Right cardiac atrium (tissue), 5 donors: ENCODE data around the gene TLX3. TPM values are rescaled to one million over a fixed set of nuclear protein-coding genes. Genes with fewer than 3 reads are reported as not detected.
A peak's percentile ranks its signal among the peaks of the same experiment; 100 is the strongest.

Source experiments
- ATAC-seq, 2 donors: fragments of 200-7000 bp; cut with Tn5 transposase; one replicate each; pipeline versions ENCODE4 v1.8.0 to v1.9.1; 2020; ENCODE audit warnings: moderate library complexity in 2 of 2, mild to moderate bottlenecking in 1 of 2
- DNase-seq, 3 donors: peaks; one replicate each; pipeline ENCODE4 v3.0.0-alpha.2; 2020
- H3K27ac ChIP-seq: one replicate; pipeline ENCODE4 v1.5.1; 2013; ENCODE audit warnings: mild to moderate bottlenecking, low read length, control low read depth, moderate library complexity
- H3K27me3 ChIP-seq: one replicate; pipeline ENCODE4 v1.6.1; 2013; ENCODE audit not compliant: control insufficient read depth, insufficient read depth
- H3K4me1 ChIP-seq: one replicate; pipeline ENCODE4 v1.6.1; 2013; ENCODE audit warnings: low read length; ENCODE audit not compliant: control insufficient read depth, insufficient read depth
- H3K4me3 ChIP-seq: one replicate; pipeline ENCODE4 v1.5.1; 2013; ENCODE audit warnings: low read length, control low read depth
- H3K9me3 ChIP-seq: one replicate; pipeline ENCODE4 v1.6.1; 2013; ENCODE audit warnings: low read length; ENCODE audit not compliant: control insufficient read depth
- WGBS: extraction: QIAGEN DNeasy Blood & Tissue Kit; methylation state at CpG from one replicate; pipeline ENCODE4 v1.1.7; 2013; 5-methylcytosine and 5-hydroxymethylcytosine counted together
- intact Hi-C, 4 donors: fragments of 100-400 bp; cut with DNase I; formaldehyde crosslinking; loops; one replicate each; pipeline versions ENCODE4 v1.11.0 to v1.14.0; 2022 to 2023
- polyA plus RNA-seq: library from polyadenylated mRNA; stranded (reverse); fragments of 200-250 nt; gene quantifications from one replicate; pipeline ENCODE4 v1.2.3, GENCODE V29; 2013
- total RNA-seq, 4 donors: library from RNA; stranded (reverse); fragmentation: NEBNext Ultra II Directional; extraction: Animal tissue kit (Norgen Biotek cat#: 25700); gene quantifications; one replicate each; pipeline ENCODE4 v1.2.1, GENCODE V29; 2021
- donor health status: healthy with polysubstance abuse.
- donor health status: DM: no; HTN: yes; CAD: no.
- donor health status: DM: no; HTN: no; CAD: no.
- donor health status: DM: no; HTN: yes; CAD: no; lungs with severe emphysema.
- donor health status: DM: yes; HTN: yes; CAD: no.

Gene TLX3
- total and polyA plus RNA-seq, 5 donors, result not detected

DNA sequence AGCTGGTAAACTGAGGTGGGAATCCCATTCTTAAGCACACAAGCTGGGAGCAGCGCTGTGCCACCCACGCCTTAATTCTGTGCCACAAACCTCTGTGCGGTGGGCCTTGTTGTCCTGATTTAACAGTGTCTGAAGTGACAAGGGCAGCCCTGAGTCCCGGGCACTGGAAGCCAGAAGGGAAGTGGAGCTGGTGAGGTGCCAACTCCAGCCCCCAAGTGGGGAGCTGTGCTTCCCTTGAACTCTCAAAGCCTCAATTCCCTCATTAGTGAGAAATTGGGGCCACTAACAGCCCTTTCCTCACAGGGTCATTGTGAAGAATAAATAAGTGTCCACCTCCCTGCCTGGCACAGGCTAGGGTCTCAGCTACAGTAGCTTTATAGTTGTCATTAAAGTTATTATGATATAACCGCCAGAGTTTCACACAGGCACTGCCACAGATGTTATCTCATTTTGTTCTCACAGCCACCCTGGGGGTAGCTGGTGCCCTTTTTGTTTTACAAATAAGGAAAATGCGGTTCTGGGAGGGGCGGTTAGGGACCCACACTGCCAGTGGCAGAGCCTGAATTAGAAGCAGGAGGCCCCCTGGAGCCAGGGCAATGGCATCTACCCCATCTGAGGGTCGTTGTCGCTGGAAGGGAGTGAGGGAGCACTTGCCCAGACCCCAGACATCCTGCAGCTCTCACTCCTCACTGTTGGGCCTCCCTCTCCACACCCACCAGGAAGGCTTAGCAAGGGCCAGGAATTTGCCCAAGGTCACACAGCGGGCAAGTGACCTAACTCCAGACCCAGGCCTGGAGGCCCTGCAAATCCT is 2.1 kb upstream of the TLX3 start:
- no peak for ATAC-seq
- peak in 1 of 3 donors; percentile 18 for DNase-seq
- intact Hi-C loops, result no loop called here
- 29% methylated on average over 10 of the region's 10 CpGs for WGBS
- no peaks in the 10 kb centered on the region for H3K27me3 ChIP-seq
- peaks cover 1% of the 10 kb centered on the region for H3K4me1 ChIP-seq
- H3K9me3 ChIP-seq, result no peaks in the 10 kb centered on the region
- H3K4me3 ChIP-seq, result no peak overlapping the region
- H3K27ac ChIP-seq, result no peak overlapping the region

DNA sequence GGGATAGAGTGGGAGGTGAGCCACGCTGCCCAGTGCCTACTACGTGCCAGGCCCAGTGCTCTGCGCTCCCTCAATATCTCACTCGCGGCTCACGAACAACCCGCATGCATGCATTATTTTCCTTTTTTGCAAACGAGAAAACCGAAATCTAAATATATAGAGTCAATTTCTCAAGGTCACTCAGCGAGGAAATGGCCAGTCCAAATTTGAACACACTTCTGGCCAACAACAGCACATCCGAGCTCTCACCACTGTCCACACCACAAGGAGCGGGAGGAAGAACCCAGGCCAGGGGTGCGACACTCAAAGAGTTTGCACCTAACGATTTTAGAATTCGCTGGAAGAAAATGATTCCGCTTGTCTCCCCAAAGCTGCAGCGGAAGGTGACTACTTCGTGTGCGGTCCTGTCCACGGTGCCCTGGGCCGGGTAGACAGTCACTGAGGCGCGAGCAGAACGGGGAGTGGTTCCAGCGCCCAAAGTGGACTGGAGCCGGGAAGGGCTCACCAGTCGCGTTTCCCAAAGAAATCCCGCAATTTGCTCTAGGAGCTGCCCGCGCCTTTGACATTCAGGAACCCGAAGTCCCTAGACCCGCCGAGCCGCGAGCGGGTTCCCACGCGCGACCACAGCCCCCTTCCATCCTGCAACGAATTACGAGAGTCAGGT is 1.1 kb upstream of the TLX3 start:
- ATAC-seq (no peak), DNase-seq (no peak)
- H3K4me3 ChIP-seq, result no peak overlapping the region
- H3K27me3 ChIP-seq, result no peaks in the 10 kb centered on the region
- intact Hi-C loops, result no loop called here
- WGBS, result 20% methylated on average over 42 of the region's 42 CpGs
- no peaks in the 10 kb centered on the region for H3K9me3 ChIP-seq
- no peak overlapping the region for H3K27ac ChIP-seq
- peaks cover 3% of the 10 kb centered on the region for H3K4me1 ChIP-seq

DNA sequence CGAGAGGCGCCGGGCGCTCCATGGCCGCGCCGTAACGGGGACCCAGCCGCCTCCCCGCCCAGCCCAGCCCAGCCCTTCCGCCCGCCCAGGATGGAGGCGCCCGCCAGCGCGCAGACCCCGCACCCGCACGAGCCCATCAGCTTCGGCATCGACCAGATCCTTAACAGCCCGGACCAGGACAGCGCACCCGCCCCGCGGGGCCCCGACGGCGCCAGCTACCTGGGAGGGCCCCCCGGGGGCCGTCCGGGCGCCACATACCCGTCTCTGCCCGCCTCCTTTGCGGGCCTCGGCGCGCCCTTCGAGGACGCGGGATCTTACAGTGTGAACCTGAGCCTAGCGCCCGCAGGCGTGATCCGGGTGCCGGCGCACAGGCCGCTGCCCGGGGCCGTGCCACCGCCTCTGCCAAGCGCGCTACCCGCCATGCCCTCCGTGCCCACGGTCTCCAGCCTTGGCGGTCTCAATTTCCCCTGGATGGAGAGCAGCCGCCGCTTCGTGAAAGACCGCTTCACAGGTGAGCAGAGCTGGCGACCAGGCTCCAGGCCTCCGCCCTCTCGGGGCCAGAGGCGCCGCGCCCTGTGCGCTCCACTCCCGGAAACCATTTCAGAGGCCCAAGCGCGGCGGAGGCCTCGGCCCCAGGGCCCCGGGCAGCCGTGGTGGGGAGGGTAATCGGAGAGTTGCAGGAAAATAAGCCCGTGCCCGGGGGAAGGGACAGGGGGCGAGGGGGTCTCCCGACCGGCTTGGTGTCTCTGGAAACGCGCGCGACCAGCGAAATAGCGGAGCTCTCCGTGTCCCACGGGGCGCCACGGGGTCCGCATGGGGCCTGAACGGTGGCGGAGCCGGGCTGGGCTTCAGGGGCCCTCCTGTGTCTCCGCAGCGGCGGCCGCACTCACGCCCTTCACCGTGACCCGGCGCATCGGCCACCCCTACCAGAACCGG is 496 bp downstream of the TLX3 start:
- no peaks in the 10 kb centered on the region for H3K27me3 ChIP-seq
- no peak for ATAC-seq
- 4% methylated on average over 106 of the region's 106 CpGs for WGBS
- no peak overlapping the region for H3K4me3 ChIP-seq
- peaks cover 3% of the 10 kb centered on the region for H3K4me1 ChIP-seq
- no peaks in the 10 kb centered on the region for H3K9me3 ChIP-seq
- DNase-seq, result peak in 1 of 3 donors; percentile 42
- no peak overlapping the region for H3K27ac ChIP-seq
- intact Hi-C loops, result no loop called here

DNA sequence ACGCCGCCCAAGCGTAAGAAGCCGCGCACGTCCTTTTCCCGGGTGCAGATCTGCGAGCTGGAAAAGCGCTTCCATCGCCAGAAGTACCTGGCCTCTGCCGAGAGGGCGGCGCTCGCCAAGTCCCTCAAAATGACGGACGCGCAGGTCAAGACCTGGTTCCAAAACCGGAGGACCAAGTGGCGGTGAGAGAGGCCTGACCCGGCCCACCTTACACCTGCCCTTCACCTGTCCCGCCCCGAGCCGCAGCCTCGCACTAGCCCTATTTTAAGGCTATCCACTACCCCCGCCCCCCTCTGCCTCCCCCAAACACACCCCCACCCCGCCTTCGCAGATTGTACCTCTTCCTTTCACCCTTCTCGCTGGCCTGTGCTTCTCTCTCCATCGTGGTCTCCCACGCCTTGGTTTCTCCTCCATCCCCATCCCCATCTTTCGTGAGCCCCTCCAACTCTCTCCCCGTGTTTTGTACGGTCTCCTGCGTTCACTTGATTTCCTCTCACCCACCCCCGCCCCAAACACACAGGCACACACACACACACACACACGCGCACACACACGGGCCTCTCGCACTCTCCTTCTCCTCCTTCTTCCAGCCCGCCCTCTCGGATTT is 1.3 kb downstream of the TLX3 start:
- intact Hi-C loops, result no loop called here
- DNase-seq (no peak), ATAC-seq (no peak)
- no peaks in the 10 kb centered on the region for H3K27me3 ChIP-seq
- H3K9me3 ChIP-seq, result no peaks in the 10 kb centered on the region
- 7% methylated on average over 41 of the region's 41 CpGs for WGBS
- no peak overlapping the region for H3K4me3 ChIP-seq
- peaks cover 3% of the 10 kb centered on the region for H3K4me1 ChIP-seq
- no peak overlapping the region for H3K27ac ChIP-seq

DNA sequence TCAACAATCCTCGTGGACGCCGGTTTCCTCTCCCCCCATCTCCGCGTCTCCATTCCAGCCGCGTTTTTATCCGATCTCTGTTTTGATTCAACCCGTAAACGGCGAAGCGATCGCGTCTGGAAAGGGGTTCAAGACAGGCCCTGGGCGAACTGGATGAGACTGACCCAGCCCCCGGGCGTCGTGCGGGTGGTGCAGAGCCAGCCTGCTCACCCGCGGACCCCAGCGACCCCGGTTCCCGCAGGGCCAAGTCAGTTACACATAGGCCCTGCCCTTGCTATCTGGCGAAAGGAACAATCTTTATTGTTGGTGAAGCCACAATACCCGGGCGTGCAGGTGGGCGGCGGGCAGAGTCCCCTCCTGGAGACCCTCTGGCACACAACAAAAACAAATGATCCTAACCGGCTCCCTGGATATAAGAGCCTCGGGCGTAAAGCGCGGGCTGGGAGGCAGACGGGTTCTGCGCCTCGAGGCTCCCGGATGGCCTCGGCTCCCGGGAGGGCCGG is 1.8 kb downstream of the TLX3 start:
- 2% methylated on average over 41 of the region's 41 CpGs for WGBS
- DNase-seq, result no peak
- Histone ChIP-seq H3K4me3 (no peak overlapping the region), H3K4me1 (peaks cover 3% of the 10 kb centered on the region), H3K9me3 (no peaks in the 10 kb centered on the region), H3K27ac (no peak overlapping the region), H3K27me3 (no peaks in the 10 kb centered on the region)
- intact Hi-C loops, result no loop called here
- ATAC-seq, result no peak

DNA sequence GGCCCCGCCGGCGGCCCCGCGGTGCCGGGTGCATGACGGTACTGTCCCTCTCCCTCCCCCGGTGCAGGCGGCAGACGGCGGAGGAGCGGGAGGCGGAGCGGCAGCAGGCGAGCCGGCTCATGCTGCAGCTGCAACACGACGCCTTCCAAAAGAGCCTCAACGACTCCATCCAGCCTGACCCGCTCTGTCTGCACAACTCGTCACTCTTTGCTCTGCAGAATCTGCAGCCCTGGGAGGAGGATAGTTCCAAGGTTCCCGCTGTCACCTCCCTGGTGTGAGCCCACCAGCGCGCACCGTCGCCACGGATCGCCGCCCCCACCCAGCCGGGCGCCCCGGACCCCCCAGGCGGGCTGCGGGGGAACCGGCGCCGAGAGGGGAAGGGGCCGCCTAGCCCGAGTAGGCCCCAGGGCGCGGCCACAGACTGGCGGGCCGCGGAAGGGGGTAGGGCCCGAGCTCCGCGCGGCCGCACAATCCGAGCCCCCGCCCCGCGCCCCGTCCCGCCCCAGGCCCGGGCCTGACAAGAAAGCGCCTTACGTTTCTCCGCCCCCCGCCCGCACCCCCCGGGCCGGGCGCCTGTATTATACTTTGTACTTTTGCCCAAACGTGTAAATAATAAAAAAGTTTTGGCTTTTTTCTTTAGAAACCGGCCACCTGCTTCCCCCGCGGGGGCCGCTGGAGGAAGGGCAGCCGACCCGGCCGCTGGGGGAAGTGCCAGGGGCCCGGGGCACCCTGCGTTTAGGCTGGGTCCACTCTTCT is 2.5 kb downstream of the TLX3 start:
- intact Hi-C loops, result no loop called here
- no peaks in the 10 kb centered on the region for H3K9me3 ChIP-seq
- DNase-seq, result peak in 1 of 3 donors; percentile 41
- H3K27me3 ChIP-seq, result no peaks in the 10 kb centered on the region
- H3K4me3 ChIP-seq, result peak overlapping the region; percentile 7
- no peak overlapping the region for H3K27ac ChIP-seq
- ATAC-seq, result no peak
- 2% methylated on average over 74 of the region's 74 CpGs for WGBS
- H3K4me1 ChIP-seq, result peaks cover 3% of the 10 kb centered on the region

DNA sequence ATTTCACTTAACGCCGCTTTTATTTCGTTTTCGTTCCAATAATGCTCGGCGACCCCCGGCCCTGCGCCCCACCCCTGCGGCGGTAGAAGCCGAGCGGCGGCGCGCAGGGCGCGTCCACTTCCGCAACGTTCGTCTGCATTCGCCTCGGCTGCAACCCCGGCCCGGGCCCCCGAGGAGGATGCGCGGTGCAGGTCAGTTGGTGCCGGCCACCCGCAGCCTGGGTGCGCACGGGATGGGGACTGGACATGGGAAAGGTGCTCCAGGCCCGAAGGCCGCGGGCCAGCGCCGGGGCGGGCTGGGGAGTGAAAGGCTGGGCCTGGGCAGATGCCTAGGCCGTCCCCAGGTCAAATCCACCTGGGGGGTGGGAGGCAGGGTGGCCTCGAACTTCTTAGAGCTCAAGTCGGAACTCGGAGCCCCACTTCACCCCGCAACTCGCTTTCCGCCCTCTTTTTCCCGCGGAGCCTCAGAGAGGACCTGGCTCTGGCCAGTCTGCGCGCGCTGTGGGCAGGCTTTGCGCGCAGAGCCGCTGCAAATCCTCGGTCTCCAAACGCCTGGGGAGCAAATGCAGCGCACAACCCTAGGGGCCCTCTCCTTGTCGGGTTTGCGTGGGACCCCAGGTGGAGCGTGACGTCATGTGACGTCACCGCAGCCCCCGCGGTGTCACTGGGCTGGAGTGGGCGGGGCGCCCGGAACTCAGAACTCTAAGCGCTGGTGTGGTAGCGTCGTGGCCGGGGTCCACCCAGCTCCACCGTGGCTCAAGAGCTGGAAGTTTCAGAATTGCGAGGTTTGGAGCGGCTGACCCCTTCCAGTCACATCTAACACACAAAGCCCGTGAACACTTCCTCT is 3.3 kb downstream of the TLX3 start:
- ATAC-seq (no peak), DNase-seq (peak in 1 of 3 donors; percentile 60)
- 4% methylated on average over 74 of the region's 74 CpGs for WGBS
- intact Hi-C loops, result no loop called here
- Histone ChIP-seq H3K27me3 (no peaks in the 10 kb centered on the region), H3K4me3 (peak overlapping the region; percentile 7), H3K27ac (no peak overlapping the region), H3K4me1 (peaks cover 3% of the 10 kb centered on the region), H3K9me3 (no peaks in the 10 kb centered on the region)

DNA sequence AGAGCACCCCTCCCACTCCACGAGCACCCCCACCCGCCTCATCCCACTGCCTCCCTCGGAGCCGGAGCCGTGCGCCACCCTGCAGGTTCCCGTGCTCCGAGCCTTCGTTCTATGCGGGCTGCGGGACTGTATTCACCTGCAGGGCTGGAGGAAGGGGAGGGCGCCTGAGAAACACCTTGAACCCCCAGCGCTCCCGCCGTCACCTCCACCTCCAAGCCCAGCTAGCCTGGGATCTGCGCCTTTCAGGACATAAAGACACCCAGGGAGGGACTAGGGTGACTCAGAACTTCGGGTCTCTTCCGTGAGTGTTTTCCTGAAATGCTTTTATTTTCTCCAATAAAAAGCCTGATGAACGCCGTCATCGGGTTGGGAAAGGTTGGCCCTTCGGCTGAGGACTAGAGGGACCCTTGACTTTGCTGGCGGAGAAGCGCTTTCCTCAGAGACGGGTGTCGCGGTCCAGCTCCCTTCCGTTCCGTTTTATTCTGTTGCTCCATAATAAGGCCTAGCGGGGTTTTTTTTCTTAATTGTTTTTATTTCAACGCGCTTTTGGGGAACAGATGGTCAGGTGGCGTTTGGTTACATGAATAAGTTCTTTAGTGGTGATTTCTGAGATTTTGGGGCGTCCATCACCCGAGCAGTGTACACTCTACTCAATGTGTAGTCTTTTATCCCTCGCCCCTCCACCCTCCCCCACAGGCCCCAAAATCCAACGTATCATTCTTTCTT is 4.6 kb downstream of the TLX3 start:
- ATAC-seq (no peak), DNase-seq (no peak)
- Histone ChIP-seq H3K27me3 (no peaks in the 10 kb centered on the region), H3K27ac (no peak overlapping the region), H3K9me3 (no peaks in the 10 kb centered on the region), H3K4me3 (no peak overlapping the region), H3K4me1 (peaks cover 3% of the 10 kb centered on the region)
- intact Hi-C loops, result no loop called here
- 19% methylated on average over 37 of the region's 37 CpGs for WGBS

DNA sequence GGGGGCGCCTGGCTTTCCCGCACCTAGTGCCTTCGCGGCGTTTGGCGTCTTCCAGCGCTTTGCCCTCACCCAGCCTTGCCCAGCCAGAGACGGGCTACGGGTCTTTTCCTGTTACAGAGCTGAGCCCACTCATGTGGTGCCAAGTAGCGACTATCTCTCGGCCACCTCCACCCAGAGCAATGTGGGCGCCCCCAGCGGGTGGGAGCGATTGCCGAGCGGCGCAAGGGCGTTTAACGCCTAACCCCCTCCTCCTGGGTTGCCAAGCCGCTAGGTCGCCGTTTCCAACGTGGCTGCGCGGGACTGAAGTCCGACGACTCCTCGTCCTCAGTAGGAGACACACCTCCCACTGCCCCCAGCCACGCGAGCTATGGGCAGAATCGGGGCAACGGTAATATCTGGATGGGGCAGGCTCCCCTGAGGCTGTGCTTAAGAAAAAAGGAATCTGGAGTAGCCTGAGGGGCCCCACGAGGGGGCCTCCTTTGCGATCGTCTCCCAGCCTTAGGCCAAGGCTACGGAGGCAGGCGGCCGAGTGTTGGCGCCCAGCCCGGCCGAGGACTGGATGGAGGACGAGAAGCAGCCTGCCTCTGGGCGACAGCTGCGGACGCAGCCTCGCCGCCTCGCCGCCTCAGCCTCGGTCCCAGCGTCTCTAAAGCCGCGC is 5.8 kb downstream of the TLX3 start:
- Histone ChIP-seq H3K27ac (no peak overlapping the region), H3K4me3 (peak overlapping the region; percentile 30), H3K9me3 (no peaks in the 10 kb centered on the region), H3K4me1 (peaks cover 3% of the 10 kb centered on the region), H3K27me3 (no peaks in the 10 kb centered on the region)
- intact Hi-C loops, result no loop called here
- DNase-seq (peak; percentile 60 to 83 (median 80)), ATAC-seq (peak; percentile 59 to 60)
- 5% methylated on average over 53 of the region's 53 CpGs for WGBS
